Ishikawa (cell line): ENCODE results near the gene UBALD2.

Source experiments
- CEBPB ChIP-seq: IDR thresholded peaks from 2 replicates; pipeline ENCODE4 v1.6.1; 2012
- CREB1 ChIP-seq: IDR thresholded peaks from 2 replicates; pipeline ENCODE4 v1.6.1; 2012; ENCODE audit warnings: low read depth
- EGR1 ChIP-seq: IDR thresholded peaks from 2 replicates; pipeline ENCODE4 v1.6.1; 2012
- EP300 ChIP-seq: IDR thresholded peaks from 2 replicates; pipeline ENCODE4 v1.6.1; 2012; ENCODE audit warnings: borderline replicate concordance
- FOXM1 ChIP-seq: IDR thresholded peaks from 2 replicates; pipeline ENCODE4 v1.6.1; 2012; ENCODE audit warnings: low read depth, borderline replicate concordance
- NFIC ChIP-seq: IDR thresholded peaks from 2 replicates; pipeline ENCODE4 v1.6.1; 2012
- RAD21 ChIP-seq: IDR thresholded peaks from 2 replicates; pipeline ENCODE4 v1.6.1; 2012; ENCODE audit warnings: low read depth
- TAF1 ChIP-seq: IDR thresholded peaks from 2 replicates; pipeline ENCODE4 v1.6.1; 2012; ENCODE audit warnings: low read depth, mild to moderate bottlenecking
- TCF12 ChIP-seq: IDR thresholded peaks from 2 replicates; pipeline ENCODE4 v1.6.1; 2012; ENCODE audit warnings: low read depth
- TEAD4 ChIP-seq: IDR thresholded peaks from 2 replicates; pipeline ENCODE4 v1.6.1; 2012
- YY1 ChIP-seq: IDR thresholded peaks from 2 replicates; pipeline ENCODE4 v1.6.1; 2012; ENCODE audit warnings: low read depth
- ZBTB7A ChIP-seq: IDR thresholded peaks from 2 replicates; pipeline ENCODE4 v1.6.1; 2012; ENCODE audit warnings: low read depth
- TF ChIP-seq, protein P1 (sequence below): IDR thresholded peaks from 2 replicates; pipeline ENCODE4 v1.6.1; 2012
- TF ChIP-seq, protein P2 (sequence below): IDR thresholded peaks from 2 replicates; pipeline ENCODE4 v1.6.1; 2012
- TF ChIP-seq, protein P3 (sequence below): IDR thresholded peaks from 2 replicates; pipeline ENCODE4 v1.6.1; 2012; ENCODE audit warnings: low read depth, mild to moderate bottlenecking

Gene UBALD2

DNA sequence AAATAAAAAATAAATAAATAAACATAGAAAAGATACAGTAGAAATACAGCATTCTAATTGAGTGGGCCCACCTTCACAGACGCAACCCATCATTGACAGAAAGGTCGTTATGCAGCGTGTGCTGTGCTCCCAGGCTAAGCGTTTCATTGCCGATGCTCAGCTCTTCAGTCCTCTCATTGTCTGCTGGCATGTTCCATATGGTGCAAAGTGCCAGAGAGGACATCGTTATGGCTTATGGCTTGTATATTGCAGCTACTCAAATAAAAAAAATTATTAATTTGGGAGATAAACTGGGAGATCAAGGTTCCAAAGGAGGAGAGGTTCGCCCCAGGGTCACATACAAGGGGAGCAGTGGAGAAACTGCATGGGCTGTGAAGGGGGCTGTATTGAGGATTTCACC lies 11.3 kb upstream of the UBALD2 start:
- TF ChIP-seq, protein P1, sequence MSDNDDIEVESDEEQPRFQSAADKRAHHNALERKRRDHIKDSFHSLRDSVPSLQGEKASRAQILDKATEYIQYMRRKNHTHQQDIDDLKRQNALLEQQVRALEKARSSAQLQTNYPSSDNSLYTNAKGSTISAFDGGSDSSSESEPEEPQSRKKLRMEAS = no peak
- no peak for TF ChIP-seq RAD21
- no peak for TF ChIP-seq TEAD4
- TF ChIP-seq FOXM1 = no peak
- TF ChIP-seq CREB1 = no peak
- TF ChIP-seq EGR1 = no peak
- no peak for TF ChIP-seq TCF12
- no peak for TF ChIP-seq ZBTB7A
- no peak for TF ChIP-seq NFIC
- TF ChIP-seq CEBPB = no peak

DNA sequence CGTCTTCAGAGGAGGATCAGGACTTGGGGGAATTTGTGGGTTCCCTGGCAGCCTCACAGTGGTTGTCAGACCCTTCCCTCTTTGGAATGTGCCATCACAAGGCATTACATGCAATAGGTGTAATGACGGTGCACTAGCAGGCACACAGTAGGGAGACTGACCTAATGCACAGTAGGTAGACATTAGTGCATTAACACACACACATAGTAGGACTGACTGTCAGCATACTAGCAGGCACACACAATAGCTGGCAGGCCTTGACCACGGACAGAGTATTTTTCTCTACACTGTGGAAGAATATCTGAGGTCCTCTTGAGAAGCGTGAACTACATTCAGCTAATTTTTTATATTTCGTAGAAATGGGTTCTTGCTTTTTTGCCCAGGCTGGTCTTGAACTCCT lies 10.9 kb upstream of the UBALD2 start:
- no peak for TF ChIP-seq NFIC
- no peak for TF ChIP-seq RAD21
- TF ChIP-seq, protein P2, sequence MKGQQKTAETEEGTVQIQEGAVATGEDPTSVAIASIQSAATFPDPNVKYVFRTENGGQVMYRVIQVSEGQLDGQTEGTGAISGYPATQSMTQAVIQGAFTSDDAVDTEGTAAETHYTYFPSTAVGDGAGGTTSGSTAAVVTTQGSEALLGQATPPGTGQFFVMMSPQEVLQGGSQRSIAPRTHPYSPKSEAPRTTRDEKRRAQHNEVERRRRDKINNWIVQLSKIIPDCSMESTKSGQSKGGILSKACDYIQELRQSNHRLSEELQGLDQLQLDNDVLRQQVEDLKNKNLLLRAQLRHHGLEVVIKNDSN = no peak

DNA sequence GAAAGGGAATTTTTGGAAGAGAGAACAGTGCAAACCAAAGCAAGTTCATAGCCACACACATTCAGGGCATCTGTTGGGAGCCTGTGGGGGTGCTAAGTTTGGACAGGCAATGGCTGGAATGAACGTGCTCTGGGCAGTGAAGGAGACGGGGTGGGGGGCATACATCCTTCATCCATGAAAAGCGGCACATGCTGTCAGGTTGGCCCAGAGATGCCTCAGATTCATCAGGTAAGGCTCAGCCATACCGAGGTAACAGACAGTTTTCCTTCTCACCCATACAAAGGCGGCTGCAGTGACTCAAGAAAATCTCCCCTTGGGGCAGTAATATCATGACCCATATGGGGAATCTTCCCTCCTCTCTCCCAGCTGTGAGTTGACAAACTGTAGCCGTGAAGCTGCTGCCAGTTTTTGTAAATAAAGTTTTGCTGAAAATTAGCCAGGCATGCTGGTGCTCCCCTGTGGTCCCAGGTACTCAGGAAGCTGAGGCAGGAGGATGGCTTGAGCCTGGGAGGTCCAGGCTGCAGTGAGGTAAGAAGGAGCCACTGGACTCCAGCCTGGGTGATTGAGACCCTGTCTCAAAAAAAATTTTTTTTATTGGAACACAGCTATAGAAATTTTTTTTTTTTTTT lies 9.2 kb upstream of the UBALD2 start:
- TF ChIP-seq ZBTB7A (no peak), EGR1 (no peak), NFIC (no peak), RAD21 (no peak), TCF12 (no peak), FOXM1 (no peak), CEBPB (no peak)
- TF ChIP-seq, protein P1 = no peak
- TF ChIP-seq, protein P2 = no peak

DNA sequence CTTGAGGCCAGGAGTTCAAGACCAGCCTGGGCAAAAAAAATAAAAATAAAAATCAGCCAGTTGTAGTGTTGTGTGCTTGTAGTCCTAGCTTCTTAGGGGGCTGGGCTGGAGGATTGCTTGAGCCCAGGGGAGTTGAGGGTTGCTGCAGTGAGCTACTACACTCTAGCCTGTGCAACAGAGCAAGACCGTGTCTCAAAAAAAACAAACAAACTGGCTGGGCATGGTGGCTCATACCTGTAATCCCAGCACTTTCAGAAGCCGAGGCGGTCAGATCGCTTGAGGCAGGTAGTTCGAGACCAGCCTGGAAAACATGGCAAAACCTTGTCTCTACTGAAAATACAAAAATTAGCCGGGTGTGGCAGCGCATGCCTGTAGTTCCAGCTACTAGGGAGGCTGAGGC lies 4.9 kb upstream of the UBALD2 start:
- no peak for TF ChIP-seq ZBTB7A
- TF ChIP-seq YY1 = no peak
- TF ChIP-seq TAF1 = no peak
- TF ChIP-seq, protein P1 = no peak
- TF ChIP-seq, protein P3, sequence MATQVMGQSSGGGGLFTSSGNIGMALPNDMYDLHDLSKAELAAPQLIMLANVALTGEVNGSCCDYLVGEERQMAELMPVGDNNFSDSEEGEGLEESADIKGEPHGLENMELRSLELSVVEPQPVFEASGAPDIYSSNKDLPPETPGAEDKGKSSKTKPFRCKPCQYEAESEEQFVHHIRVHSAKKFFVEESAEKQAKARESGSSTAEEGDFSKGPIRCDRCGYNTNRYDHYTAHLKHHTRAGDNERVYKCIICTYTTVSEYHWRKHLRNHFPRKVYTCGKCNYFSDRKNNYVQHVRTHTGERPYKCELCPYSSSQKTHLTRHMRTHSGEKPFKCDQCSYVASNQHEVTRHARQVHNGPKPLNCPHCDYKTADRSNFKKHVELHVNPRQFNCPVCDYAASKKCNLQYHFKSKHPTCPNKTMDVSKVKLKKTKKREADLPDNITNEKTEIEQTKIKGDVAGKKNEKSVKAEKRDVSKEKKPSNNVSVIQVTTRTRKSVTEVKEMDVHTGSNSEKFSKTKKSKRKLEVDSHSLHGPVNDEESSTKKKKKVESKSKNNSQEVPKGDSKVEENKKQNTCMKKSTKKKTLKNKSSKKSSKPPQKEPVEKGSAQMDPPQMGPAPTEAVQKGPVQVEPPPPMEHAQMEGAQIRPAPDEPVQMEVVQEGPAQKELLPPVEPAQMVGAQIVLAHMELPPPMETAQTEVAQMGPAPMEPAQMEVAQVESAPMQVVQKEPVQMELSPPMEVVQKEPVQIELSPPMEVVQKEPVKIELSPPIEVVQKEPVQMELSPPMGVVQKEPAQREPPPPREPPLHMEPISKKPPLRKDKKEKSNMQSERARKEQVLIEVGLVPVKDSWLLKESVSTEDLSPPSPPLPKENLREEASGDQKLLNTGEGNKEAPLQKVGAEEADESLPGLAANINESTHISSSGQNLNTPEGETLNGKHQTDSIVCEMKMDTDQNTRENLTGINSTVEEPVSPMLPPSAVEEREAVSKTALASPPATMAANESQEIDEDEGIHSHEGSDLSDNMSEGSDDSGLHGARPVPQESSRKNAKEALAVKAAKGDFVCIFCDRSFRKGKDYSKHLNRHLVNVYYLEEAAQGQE = no peak
- TF ChIP-seq EP300 = no peak
- no peak for TF ChIP-seq EGR1
- no peak for TF ChIP-seq CEBPB

DNA sequence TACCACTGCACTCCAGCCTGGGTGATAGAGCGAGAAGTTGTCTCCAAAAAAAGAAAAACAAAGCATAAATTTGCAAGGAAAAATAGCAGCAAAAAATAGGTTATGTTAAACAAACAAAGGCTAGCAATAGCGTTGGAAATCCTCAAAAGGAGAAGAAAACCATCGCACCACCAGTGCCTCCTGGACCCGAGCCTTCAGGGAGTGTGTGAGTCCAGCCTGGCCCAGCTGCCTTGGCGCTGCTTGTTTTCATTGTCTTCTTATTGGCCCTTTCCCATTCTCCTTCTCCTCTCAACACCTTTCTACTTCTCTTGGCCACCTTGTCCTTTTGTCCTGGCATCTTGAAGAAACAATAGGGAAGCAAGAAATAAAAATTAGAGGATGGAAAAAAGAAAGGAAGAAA lies 4.5 kb upstream of the UBALD2 start:
- no peak for TF ChIP-seq CREB1
- no peak for TF ChIP-seq EGR1
- no peak for TF ChIP-seq TEAD4
- no peak for TF ChIP-seq YY1
- TF ChIP-seq, protein P1 = no peak
- TF ChIP-seq CEBPB = no peak
- TF ChIP-seq EP300 = no peak
- no peak for TF ChIP-seq RAD21

DNA sequence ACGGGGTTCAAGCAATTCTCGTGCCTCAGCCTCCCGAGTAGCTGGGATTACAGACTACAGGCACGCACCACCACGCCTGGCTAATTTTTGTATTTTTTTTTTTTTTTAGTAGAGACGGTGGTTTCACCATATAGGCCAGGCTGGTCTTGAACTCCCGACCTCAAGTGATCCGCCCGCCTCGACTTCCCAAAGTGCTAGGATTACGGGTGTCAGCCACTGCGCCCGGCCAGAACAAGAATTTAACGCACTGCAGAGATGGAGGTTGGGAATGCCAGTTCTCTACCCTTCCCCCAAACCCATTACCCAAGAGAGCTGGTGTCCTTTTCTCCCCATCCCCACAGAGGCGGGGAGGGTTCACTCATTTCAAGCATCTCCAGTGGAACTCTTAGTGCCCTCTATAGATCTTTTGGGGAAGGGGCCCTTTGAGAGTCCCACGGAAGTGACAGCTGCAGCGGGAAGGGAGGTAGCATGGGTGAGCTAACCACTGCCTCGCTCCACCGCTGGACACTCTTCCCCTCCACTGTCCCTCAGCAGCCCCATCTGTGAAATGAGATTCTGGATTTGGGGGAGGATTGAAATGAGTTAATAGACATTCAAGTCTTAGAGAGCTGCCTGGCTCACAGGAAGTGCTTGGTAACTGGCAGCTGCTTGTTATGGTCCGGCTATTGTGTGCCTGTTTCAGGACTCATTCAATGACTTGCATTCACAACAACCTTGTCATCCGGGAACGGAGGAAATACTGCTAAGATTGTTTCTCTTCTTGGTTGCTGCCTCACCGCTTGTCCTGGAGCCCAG lies 3.5 kb upstream of the UBALD2 start:
- TF ChIP-seq, protein P1 = no peak
- TF ChIP-seq CEBPB (no peak), EGR1 (no peak), RAD21 (no peak), ZBTB7A (no peak), CREB1 (no peak), EP300 (no peak), NFIC (no peak), TEAD4 (no peak), TCF12 (no peak), FOXM1 (no peak), YY1 (no peak), TAF1 (no peak)
- TF ChIP-seq, protein P3 = no peak
- TF ChIP-seq, protein P2 = no peak
